GM10266 (cell line): ENCODE measurements around the gene CD2.

Experiments used
- DNase-seq: peaks from one replicate; pipeline ENCODE4 v3.0.0; 2012; ENCODE audit errors: extremely low spot score
- TF ChIP-seq, protein P1 (sequence below): IDR thresholded peaks from 2 replicates; pipeline ENCODE4 v1.5.1; 2012; ENCODE audit warnings: mild to moderate bottlenecking, low read depth; ENCODE audit not compliant: control insufficient read depth, insufficient read depth; ENCODE audit errors: missing control alignments

Gene CD2

DNA sequence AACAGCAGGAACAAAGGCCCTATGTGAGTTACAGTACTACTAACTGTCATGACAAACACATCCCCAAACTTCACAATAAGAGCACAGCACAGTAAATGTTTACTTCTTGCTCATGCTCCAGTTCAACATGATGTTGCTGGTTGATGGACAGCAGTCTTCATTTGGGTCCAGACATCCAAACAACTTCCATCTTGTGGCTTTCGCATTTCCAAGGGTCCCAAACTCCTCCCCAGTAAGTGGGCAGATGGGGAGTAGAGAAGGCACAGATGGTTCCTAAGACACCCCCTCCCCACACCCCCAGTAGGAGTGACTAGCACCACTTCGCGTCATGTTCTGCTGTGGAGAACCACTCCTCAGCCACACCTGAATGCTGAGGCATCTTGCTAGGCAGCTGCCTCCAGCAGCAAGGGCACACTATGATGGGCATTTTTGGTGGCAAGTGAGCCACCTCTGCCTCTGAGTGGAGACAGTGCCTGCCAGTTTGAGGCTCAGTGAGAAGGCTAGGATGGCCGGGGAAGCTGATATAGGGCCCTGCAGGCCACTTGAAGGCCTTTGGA is 32.7 kb upstream of the CD2 start:
- DNase-seq = no peak
- TF ChIP-seq, protein P1, sequence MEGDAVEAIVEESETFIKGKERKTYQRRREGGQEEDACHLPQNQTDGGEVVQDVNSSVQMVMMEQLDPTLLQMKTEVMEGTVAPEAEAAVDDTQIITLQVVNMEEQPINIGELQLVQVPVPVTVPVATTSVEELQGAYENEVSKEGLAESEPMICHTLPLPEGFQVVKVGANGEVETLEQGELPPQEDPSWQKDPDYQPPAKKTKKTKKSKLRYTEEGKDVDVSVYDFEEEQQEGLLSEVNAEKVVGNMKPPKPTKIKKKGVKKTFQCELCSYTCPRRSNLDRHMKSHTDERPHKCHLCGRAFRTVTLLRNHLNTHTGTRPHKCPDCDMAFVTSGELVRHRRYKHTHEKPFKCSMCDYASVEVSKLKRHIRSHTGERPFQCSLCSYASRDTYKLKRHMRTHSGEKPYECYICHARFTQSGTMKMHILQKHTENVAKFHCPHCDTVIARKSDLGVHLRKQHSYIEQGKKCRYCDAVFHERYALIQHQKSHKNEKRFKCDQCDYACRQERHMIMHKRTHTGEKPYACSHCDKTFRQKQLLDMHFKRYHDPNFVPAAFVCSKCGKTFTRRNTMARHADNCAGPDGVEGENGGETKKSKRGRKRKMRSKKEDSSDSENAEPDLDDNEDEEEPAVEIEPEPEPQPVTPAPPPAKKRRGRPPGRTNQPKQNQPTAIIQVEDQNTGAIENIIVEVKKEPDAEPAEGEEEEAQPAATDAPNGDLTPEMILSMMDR = no peak

DNA sequence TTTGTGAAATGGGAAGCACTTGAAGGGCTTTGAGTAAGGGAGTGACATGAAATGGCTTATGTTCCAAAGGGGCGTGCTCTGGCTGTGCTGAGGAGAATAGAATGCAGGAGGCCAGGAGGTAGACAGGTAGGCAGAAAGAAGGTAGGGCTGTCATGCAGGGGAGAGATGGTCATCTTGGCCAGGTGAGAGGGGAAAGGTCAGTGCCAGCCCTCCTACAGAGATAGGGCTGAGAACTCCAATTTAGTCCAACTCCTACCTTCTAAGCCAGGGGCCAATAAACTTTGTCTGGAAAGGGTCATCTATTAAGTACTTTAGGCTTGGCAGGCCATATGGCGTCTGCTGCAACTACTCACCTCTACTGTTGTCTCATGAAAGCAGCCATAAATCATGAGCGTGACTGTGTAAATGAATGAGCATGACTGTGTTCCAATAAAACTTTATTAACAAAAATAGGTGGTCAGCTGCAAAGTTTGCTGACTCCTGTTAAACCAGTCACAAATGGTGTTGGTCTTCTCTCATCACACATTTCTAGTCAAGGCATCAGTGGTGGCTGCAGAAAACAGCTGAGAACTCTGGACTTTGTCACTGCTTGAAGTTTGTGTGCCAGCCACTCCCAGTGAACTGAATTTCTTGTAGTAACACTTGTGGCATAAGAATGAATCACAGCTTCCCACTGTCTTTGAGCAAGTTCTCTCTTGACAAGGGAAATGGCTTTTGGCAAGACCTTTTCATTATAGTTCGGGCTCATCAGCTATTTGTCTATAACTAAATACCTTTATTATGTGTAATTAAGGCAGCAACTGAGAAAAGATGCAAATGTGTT is 32.0 kb upstream of the CD2 start:
- DNase-seq = no peak
- TF ChIP-seq, protein P1 = no peak

DNA sequence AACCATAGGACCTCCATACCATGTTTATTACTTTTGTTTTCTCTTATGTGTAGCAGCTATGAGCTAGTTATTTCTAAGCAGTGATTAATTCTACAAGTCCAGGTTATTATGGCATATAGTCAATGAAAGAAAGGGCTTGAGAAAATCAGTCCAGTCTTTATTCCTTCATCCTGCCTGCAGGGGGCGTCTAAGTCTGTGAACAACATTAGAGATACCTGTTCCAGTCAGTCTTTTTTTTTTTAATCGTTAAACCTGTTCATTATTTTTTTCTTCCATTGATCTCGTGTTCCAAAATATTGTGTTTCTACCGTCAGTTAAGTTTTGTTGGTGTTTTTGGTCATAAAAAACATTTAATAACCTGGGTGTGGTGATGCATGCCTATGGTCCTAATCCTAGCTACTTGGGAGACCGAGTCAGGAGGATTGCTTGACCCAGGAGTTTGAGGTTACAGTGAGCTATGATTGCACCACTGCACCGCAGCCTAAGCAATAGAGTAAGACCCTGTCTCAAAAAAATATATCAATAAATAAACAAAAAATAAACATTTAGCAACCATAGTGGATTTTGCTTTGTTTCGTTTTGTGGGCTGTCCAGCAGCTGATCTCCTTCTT is 29.4 kb upstream of the CD2 start:
- TF ChIP-seq, protein P1 = peak; percentile 69
- DNase-seq = peak; percentile 59

DNA sequence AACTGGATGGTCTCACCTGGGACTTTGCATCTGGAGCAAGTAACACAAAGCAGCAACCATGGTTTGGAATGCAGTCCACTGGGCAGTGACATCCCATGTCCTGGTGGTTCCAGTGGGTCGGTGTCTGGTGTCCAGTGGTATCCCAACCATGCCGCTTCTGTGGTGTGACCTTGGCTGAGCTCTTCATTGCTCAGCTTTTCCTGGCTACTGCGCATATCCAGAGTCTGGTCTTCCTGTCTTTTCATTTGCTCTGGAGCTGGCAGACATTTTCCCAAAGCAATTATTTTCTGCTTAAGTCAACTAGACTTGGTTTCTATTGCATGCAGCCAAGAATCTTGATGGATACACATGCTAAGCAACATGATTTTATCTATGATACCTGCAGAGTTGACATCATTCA is 28.4 kb upstream of the CD2 start:
- DNase-seq = no peak
- TF ChIP-seq, protein P1 = no peak

DNA sequence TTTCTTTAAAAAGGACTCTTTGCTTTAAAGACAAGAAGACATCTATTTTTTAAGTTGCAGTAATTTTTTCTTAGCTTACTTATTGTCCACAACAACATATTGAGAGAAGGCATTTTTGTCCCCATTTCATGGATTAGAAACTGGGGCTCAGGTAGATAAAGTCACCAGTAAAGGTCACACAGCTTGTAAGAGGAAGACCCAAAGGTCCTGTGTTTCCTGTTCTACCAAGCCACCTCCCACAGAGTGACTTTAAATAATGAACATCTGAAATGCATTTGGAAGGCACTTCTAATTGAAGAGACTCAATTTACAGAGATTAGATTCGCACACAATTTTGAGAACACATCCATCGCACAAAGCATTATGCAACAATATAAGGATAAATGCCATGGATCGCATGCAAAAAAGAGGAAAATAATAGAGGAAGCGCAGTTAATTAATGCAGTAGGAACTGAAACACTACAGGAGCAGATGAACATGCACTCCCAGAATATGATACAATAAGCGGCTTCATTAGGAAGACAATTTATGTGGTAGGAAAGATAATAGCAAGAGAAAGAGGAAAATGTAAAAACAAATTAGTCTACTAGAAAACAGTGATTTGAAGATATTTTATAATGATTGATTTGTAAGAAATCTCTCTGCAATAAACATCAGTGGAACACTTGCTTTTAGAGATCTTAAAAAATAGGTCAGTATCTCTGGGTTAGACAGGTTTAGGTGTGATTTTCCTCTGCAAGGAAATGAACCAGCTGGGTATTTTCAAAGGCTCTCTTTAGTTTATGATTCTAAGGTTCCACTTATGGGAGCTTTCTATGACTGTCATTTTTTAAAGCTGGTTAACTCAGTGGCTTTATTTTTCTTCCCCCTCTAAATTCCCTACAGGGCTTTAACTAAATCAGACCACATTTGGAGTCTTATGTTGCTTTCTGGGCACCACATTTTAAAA is 27.1 kb upstream of the CD2 start:
- DNase-seq = no peak

DNA sequence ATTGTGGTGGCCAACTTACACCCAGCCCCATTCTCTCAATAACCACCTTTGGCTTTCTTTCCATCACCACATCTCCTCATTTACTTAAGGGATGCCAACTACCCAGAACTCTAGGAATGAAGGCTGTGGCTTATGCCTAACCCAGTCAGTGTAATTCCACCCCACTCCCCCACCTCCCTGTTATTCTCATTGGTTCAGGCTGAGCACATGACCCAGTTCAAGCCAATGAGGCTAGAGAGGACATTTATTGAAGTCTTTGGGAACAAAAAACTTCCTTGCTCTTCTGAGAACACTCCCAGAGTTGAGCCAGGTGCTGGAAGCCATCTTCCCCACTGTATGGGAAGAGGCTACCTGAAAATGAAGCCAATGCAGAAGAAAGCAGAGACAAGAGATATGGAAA is 22.8 kb upstream of the CD2 start:
- DNase-seq = no peak
- TF ChIP-seq, protein P1 = no peak

More for the DNA sequence above, 27.1 kb upstream of the CD2 start:
- TF ChIP-seq, protein P1 = no peak
